K562 (cell line): Measurements from ENCODE around the gene PLEKHM1. TPM values are rescaled to one million over a fixed set of nuclear protein-coding genes. Genes with fewer than 3 reads are reported as not detected.

Source experiments
- BCOR ChIP-seq: fragments of 450-650 bp; IDR thresholded peaks from 2 replicates; pipeline ENCODE4 v1.6.1; 2016
- CEBPB ChIP-seq: fragments of 450-650 bp; IDR thresholded peaks from 2 replicates; pipeline ENCODE4 v1.6.1; 2016; ENCODE audit warnings: missing genetic modification characterization, missing compliant biosample characterization
- CREM ChIP-seq: IDR thresholded peaks from 2 replicates; pipeline ENCODE4 v1.6.1; 2014; ENCODE audit warnings: antibody characterized with exemption, low read depth
- CTBP1 ChIP-seq: fragments of 450-650 bp; IDR thresholded peaks from 2 replicates; pipeline ENCODE4 v1.6.1; 2016; ENCODE audit warnings: borderline replicate concordance
- ERF ChIP-seq: fragments of 450-650 bp; formaldehyde crosslinking; IDR thresholded peaks from 2 replicates; pipeline ENCODE4 v1.4.0; 2020; ENCODE audit warnings: mild to moderate bottlenecking, mixed read lengths
- FOXJ3 ChIP-seq: sonication (generic); formaldehyde crosslinking; IDR thresholded peaks from 2 replicates; pipeline ENCODE4 v1.4.0; 2020; ENCODE audit warnings: mild to moderate bottlenecking, missing genetic modification reagents
- FOXP1 ChIP-seq: sonication (generic); formaldehyde crosslinking; IDR thresholded peaks from 2 replicates; pipeline ENCODE4 v1.8.0; 2022; ENCODE audit warnings: mild to moderate bottlenecking, missing genetic modification reagents
- GATAD2B ChIP-seq: fragments of 450-650 bp; IDR thresholded peaks from 2 replicates; pipeline ENCODE4 v1.6.1; 2017; ENCODE audit warnings: mild to moderate bottlenecking, borderline replicate concordance
- HNRNPL ChIP-seq: fragments of 200-400 bp; formaldehyde crosslinking; IDR thresholded peaks from 2 replicates; pipeline ENCODE4 v1.6.1; 2017; ENCODE audit warnings: low read depth, mild to moderate bottlenecking, low read length
- L3MBTL2 ChIP-seq: fragments of 450-650 bp; IDR thresholded peaks from 2 replicates; pipeline ENCODE4 v1.6.1; 2016; ENCODE audit warnings: mild to moderate bottlenecking, moderate library complexity
- MAFK ChIP-seq: IDR thresholded peaks from 2 replicates; pipeline ENCODE4 v1.6.1; 2011; ENCODE audit warnings: low read length, improper control_type of control experiment
- RBBP5 ChIP-seq: fragments of 200-600 bp; sonication (generic); IDR thresholded peaks from 2 replicates; pipeline ENCODE4 v1.6.1; 2012; ENCODE audit warnings: borderline replicate concordance, mild to moderate bottlenecking, low read length, control low read depth, inconsistent platforms; ENCODE audit not compliant: insufficient read depth, poor library complexity, severe bottlenecking
- SMARCA5 ChIP-seq: fragments of 450-650 bp; IDR thresholded peaks from 2 replicates; pipeline ENCODE4 v1.6.1; 2016
- SUPT5H ChIP-seq: fragments of 450-650 bp; IDR thresholded peaks from 2 replicates; pipeline ENCODE4 v1.6.1; 2016
- XRCC5 ChIP-seq: fragments of 200-400 bp; formaldehyde crosslinking; IDR thresholded peaks from 2 replicates; pipeline ENCODE4 v1.6.1; 2017; ENCODE audit warnings: low read depth, mild to moderate bottlenecking, low read length
- ZNF239 ChIP-seq: fragments of 250-450 bp; sonication (Bioruptor Pico); IDR thresholded peaks from 2 replicates; pipeline ENCODE4 v1.4.0; 2020; ENCODE audit warnings: mild to moderate bottlenecking
- ZNF696 ChIP-seq: fragments of 250-450 bp; sonication (Bioruptor Pico); conservative IDR thresholded peaks from 2 replicates; pipeline ENCODE4 v1.4.0; 2020; ENCODE audit warnings: mild to moderate bottlenecking, moderate library complexity
- polyA plus RNA-seq, 8 experiments: library from polyadenylated mRNA; depleted of rRNA in 4 of 8; stranded (reverse) in 5 of 8; unstranded in 3 of 8; fragments of >200 nt; fragmentation: Nextera tagmentation in 2 of 8; fragmentation: Illumina TruSeq in 1 of 8; extraction: Ambion mirVana in 2 of 8; extraction: Trizol in 1 of 8; gene quantifications; 2 replicates each; pipeline versions ENCODE4 v1.2.1 to v1.2.3, GENCODE V29; 2011 to 2014; ENCODE audit warnings: inconsistent platforms in 1 of 8, missing spikeins in 1 of 8
- total RNA-seq, 7 experiments: library from RNA; depleted of rRNA in 6 of 7; stranded (reverse); fragments of >200 nt in 6 of 7; fragmentation: Illumina TruSeq in 2 of 7; extraction: Trizol in 2 of 7; gene quantifications; 2 replicates each; pipeline versions ENCODE4 v1.2.1 to v1.2.3, GENCODE V29; 2011 to 2021; ENCODE audit warnings: low replicate concordance in 1 of 7
- TF ChIP-seq, protein P1 (sequence below): fragments of 250-450 bp; sonication (Bioruptor Pico); IDR thresholded peaks from 2 replicates; pipeline ENCODE4 v1.5.0; 2020; ENCODE audit warnings: mild to moderate bottlenecking
- TF ChIP-seq, protein P2 (sequence below), 2 experiments: fragments of 450-650 bp in 1 of 2; sonication (generic) in 1 of 2; formaldehyde crosslinking; conservative IDR thresholded peaks; 2 replicates each; pipeline versions ENCODE4 v1.4.0 to v1.8.1; 2020 to 2022; ENCODE audit warnings: mild to moderate bottlenecking in 1 of 2, missing genetic modification reagents in 1 of 2
- TF ChIP-seq, protein P3 (sequence below), 3 experiments: IDR thresholded peaks in 2 of 3; conservative IDR thresholded peaks in 1 of 3; 2 replicates each; pipeline ENCODE4 v1.5.1; 2011 to 2012; ENCODE audit warnings: low read length in 3 of 3, mild to moderate bottlenecking in 3 of 3, control low read depth in 2 of 3, improper control_type of control experiment in 1 of 3, inconsistent platforms in 1 of 3, low read depth in 1 of 3, mixed read lengths in 1 of 3, moderate library complexity in 1 of 3; ENCODE audit not compliant: insufficient read depth in 2 of 3
- TF ChIP-seq, protein P4 (sequence below): fragments of 200-800 bp; sonication (Bioruptor generic); IDR thresholded peaks from 2 replicates; pipeline ENCODE4 v1.6.1; 2017; ENCODE audit warnings: missing genetic modification characterization, missing compliant biosample characterization
- TF ChIP-seq, protein P5 (sequence below): sonication (generic); formaldehyde crosslinking; IDR thresholded peaks from 2 replicates; pipeline ENCODE4 v1.8.0; 2022; ENCODE audit warnings: missing genetic modification reagents, mild to moderate bottlenecking, moderate library complexity, borderline replicate concordance

PLEKHM1 gene
- total and polyA plus RNA-seq, 9 of the 15 experiments (the other 6 are each of a cell fraction or from before 2014, with no cell fraction given) = 0.13 to 23.3 (median 5.7) TPM

DNA sequence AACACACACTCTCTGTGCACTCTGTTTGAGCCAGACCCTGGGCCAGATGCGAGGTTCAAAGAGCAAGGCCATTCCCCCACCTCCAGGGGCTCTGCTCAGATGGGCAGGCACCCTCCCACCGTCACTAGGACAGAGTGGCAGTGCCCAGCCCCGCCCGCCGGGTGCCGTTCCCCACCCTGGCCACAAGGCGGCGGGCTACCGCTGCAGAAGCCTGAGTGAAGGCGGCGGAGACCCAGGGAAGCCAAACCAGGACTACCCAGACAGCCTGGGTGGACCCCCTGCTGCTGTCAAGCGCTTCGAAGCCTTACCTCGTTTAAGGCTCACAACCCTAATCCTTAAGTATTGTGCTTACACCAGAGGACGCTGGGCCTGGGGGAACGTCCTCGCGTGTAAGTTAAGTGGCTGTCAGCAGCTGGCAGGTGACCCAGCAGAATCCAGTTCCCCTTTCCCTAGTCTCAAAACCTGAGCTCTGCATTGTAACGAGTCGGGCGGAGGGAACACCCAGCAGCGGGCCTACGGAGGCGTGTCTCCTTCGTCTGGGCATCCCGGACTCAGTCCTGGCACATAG lies 62.4 kb downstream of the PLEKHM1 start (continued):
- TF ChIP-seq, protein P1, sequence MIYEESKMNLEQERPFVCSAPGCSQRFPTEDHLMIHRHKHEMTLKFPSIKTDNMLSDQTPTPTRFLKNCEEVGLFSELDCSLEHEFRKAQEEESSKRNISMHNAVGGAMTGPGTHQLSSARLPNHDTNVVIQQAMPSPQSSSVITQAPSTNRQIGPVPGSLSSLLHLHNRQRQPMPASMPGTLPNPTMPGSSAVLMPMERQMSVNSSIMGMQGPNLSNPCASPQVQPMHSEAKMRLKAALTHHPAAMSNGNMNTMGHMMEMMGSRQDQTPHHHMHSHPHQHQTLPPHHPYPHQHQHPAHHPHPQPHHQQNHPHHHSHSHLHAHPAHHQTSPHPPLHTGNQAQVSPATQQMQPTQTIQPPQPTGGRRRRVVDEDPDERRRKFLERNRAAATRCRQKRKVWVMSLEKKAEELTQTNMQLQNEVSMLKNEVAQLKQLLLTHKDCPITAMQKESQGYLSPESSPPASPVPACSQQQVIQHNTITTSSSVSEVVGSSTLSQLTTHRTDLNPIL (CRISPR knock-in tag) = no peak
- TF ChIP-seq, protein P2, sequence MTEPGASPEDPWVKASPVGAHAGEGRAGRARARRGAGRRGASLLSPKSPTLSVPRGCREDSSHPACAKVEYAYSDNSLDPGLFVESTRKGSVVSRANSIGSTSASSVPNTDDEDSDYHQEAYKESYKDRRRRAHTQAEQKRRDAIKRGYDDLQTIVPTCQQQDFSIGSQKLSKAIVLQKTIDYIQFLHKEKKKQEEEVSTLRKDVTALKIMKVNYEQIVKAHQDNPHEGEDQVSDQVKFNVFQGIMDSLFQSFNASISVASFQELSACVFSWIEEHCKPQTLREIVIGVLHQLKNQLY (CRISPR knock-in tag; conservative IDR thresholded peaks at IDR 0.05) = no peak
- no peak for TF ChIP-seq ERF (CRISPR knock-in tag)
- TF ChIP-seq L3MBTL2 = peak; percentile 92
- no peak for TF ChIP-seq CEBPB (tag)
- no peak for TF ChIP-seq ZNF696
- peak; percentile 70; the same call in 1 of the 2 replicates for TF ChIP-seq CTBP1
- TF ChIP-seq HNRNPL = peak; percentile 90
- TF ChIP-seq GATAD2B = 0 out of 2 replicates have a peak, but pooled peaks have one; percentile 33
- TF ChIP-seq MAFK = 0 out of 2 replicates have a peak, but pooled peaks have one; percentile 5
- 0 out of 2 replicates have a peak, but pooled peaks have one; percentile 10 for TF ChIP-seq CREM
- TF ChIP-seq, protein P3, sequence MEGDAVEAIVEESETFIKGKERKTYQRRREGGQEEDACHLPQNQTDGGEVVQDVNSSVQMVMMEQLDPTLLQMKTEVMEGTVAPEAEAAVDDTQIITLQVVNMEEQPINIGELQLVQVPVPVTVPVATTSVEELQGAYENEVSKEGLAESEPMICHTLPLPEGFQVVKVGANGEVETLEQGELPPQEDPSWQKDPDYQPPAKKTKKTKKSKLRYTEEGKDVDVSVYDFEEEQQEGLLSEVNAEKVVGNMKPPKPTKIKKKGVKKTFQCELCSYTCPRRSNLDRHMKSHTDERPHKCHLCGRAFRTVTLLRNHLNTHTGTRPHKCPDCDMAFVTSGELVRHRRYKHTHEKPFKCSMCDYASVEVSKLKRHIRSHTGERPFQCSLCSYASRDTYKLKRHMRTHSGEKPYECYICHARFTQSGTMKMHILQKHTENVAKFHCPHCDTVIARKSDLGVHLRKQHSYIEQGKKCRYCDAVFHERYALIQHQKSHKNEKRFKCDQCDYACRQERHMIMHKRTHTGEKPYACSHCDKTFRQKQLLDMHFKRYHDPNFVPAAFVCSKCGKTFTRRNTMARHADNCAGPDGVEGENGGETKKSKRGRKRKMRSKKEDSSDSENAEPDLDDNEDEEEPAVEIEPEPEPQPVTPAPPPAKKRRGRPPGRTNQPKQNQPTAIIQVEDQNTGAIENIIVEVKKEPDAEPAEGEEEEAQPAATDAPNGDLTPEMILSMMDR (IDR thresholded peaks at IDR 0.05 in 2 of 3, conservative IDR thresholded peaks at IDR 0.05 in 1 of 3; ENCODE audit: insufficient read depth in 2 of 3, low read depth in 1 of 3, low read length in 3 of 3) = peak; percentile 82 to 95 (median 89)
- no peak for TF ChIP-seq SMARCA5
- TF ChIP-seq, protein P4, sequence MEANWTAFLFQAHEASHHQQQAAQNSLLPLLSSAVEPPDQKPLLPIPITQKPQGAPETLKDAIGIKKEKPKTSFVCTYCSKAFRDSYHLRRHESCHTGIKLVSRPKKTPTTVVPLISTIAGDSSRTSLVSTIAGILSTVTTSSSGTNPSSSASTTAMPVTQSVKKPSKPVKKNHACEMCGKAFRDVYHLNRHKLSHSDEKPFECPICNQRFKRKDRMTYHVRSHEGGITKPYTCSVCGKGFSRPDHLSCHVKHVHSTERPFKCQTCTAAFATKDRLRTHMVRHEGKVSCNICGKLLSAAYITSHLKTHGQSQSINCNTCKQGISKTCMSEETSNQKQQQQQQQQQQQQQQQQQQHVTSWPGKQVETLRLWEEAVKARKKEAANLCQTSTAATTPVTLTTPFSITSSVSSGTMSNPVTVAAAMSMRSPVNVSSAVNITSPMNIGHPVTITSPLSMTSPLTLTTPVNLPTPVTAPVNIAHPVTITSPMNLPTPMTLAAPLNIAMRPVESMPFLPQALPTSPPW (CRISPR knock-in tag) = peak; percentile 72
- TF ChIP-seq SUPT5H = no peak
- no peak for TF ChIP-seq FOXJ3 (CRISPR knock-in tag)
- TF ChIP-seq BCOR = peak; percentile 62
- TF ChIP-seq, protein P5, sequence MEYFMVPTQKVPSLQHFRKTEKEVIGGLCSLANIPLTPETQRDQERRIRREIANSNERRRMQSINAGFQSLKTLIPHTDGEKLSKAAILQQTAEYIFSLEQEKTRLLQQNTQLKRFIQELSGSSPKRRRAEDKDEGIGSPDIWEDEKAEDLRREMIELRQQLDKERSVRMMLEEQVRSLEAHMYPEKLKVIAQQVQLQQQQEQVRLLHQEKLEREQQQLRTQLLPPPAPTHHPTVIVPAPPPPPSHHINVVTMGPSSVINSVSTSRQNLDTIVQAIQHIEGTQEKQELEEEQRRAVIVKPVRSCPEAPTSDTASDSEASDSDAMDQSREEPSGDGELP (CRISPR knock-in tag) = peak; percentile 78; the same call in 1 of the 2 replicates
- peak; percentile 81; the same call in 1 of the 2 replicates for TF ChIP-seq XRCC5
- no peak for TF ChIP-seq RBBP5
- TF ChIP-seq ZNF239 (CRISPR knock-in tag) = no peak
- 0 out of 2 replicates have a peak, but pooled peaks have one; percentile 54 for TF ChIP-seq FOXP1 (CRISPR knock-in tag)
